ENCODE data around the gene ADAMTS15.

Gene ADAMTS15

GRCh38 chr11:130464291-130464812 is 15.9 kb downstream of the ADAMTS15 start:
- DNase-seq: no peak

DNA sequence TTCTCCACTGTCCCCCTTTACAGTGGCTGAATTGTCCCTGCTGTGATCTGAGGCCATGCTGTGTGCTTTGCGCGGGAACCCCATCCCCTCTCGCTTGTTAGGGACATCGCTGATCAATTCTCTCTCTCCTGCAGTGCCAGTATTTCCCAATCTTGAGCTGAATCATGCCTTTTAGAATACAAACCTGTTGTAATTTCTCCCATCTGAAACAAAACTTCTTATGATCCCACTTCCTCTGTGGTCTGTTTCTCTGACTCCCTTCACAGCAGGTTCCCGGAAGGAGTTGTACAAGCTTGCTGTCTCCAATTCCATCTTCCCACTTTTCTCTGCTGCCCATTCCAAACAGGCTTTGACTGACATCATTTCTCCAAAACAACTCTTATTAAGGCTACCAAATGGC is 16.8 kb downstream of the ADAMTS15 start:
- DNase-seq: no peak

GRCh38 chr11:130467116-130467900 is 18.9 kb downstream of the ADAMTS15 start:
- no peak for DNase-seq

DNA sequence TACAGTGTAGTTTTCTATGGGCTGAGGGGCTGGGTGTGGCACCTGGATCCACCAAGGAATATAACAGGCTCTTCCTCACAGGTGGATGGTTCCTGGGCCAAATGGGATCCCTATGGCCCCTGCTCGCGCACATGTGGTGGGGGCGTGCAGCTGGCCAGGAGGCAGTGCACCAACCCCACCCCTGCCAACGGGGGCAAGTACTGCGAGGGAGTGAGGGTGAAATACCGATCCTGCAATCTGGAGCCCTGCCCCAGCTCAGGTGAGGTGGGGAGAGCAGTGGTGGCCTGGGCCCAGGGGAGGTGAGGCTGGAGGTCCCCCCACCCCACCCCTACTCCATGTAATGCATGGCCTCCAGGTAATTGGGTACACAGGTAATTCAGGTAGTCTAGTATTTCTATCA is 20.7 kb downstream of the ADAMTS15 start:
- no peak for DNase-seq

GRCh38 chr11:130470832-130471706 is 22.6 kb downstream of the ADAMTS15 start:
- DNase-seq: no peak

DNA sequence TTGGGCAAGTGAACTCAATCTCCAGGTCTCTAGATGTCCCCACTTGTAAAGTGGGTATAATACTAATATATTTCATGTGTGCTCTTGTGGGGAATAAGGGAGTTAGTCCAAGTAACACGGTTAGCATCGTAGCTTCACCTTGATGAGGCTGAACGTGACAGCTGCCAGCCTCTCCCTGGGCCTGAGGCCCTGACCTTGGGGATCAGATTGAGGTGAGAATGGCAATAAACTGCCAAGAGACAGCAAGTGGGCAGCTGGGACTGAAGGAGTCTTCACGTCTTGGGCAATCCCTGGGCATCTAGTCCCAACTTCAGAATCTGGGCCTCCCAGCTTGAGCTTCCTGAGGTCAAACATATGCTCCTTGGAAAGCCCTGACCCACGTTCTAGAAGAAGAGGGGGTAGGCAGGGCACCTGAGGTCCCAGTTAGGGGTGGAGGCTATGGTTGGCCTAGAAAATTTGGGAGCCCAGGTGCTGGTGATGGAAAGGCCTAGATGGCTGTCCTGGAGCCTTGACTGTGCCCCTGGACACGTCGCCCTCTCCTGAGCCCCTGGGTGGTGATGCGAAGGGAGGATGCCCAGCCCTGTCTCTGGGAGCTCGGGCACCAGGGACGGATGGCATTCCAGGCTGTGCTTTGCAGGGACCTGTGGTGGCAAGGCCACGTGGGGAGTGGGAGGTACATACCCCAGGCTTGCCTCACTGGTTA is 23.4 kb downstream of the ADAMTS15 start:
- DNase-seq: no peak

- DNase-seq: no peak
Observed at GRCh38 chr11:130472434-130472961, 24.1 kb downstream of the ADAMTS15 start.

- DNase-seq: no peak
Observed at GRCh38 chr11:130473056-130473794, 24.8 kb downstream of the ADAMTS15 start.

GRCh38 chr11:130473795-130474377 is 25.4 kb downstream of the ADAMTS15 start:
- DNase-seq: no peak

GRCh38 chr11:130474637-130475400 is 26.4 kb downstream of the ADAMTS15 start:
- no peak for DNase-seq

DNA sequence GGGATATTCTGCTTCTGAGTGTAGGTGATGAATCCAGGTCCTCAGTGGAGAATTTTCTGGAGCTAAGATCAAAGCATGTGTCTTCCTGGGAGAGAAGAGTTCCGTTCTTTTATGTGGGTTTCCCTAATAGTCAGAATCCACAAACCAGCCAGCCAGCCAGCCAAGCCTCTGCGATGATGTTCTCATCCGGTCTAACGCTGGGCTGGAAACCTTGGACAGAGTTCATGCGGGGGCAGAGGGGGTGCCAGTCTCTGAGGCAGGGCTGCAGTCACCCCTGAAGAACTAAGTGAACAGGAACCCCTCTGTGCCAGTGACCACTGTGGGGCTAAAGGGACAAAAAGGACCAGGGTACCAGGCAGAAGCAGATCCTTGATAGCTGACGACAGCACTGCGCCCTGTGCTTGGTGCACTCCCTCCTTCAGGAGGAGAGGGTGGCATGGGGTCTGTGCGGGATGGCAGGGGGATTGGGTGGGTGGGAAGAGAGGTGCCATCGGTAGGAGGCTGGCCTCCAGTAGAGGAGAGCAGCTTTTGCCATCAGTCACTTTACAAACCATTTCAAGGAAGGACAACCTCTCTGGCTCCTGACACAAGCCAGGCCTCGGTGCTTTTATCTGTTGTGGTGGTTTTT is 27.1 kb downstream of the ADAMTS15 start:
- no peak for DNase-seq

DNA sequence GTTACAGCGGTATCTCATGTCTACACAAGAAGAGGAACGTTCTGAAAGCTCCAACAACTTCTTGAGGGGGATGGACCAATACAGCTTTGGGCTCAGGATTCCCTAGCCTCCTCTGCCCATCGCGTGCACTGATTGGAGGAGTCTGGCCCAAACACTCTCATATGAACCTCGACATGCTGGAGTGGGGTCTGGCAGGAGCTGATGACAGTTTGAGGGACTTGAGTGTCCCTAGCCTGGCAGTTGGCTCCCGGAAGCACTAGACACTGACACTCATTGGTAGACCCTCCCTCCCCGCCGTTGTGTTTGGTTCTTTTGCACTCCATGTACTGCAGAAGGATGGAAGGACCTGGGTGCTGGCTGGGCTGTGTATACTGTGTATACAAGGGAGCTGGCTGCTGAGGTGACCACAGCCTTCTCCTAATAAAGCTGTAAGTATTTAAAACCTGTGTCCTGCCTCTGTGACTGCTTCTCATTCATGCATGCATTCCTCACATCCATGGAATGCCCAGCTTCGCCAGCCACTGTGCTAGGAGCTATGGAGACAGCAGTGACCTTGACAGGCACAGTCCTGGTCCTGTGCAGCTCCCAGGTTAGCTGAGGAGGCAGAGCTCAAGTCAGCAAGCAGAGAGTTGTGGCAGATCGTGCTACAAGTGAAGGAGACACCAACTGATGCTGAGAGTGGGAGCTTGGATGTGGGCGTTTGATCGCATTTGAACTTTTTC is 27.9 kb downstream of the ADAMTS15 start:
- no peak for DNase-seq

DNA sequence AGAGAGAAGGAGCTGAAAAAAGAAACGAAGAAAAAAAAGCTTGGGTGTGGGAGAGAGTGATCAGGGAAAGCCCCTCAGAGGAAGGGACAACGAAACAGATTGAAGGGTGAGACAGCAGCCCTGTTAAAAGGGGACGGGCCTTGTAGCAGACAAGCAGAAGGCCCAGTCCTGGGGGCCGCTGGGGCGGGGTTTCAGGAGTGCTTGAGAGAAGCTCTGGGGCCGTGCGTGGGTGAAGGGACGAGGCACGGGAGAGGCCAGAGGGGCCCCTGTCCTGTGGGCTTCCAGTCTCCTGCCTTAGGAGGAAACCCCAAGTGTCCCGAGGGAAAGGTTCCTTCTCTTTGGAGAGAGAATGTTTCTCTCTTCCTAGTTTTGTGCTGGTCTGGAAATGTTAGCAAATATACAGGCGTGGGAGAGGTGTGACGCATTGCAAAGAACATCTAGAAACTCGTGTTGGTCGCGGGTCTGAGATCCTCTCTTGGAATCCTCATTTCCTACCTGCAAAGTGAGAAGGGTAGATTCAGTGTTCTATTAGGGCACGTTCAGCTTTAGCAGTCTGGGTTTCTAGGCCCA is 28.6 kb downstream of the ADAMTS15 start:
- no peak for DNase-seq

DNA sequence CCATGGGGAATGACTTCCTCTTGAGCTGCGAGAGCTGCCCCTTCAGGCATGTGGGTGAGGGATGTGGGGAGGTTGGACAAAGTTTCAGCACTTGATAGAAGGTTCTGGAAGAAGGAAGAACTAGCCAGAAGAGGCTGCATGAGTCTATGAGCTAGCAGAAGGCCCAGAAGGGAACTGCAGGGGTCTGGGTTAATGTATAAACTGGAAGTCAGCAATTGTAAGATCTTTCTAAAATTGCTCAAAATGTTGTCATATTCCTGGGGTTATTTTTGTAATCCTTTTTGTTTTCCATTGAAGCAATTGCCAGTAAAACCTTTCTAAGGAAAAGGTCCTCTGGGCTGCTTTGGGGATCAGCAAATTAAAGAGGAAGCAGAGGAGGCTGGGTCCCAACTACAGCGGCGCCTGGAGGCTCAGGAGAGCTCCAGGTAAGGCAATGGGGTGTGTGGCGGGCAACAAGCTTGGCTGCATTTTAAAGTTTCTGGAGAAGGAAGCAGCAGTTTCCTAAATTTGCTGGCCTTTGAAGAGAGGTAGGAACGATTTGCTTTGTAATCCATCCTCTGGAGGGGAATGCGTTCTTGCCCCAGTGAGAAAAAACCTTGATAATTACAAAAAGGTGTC is 29.2 kb downstream of the ADAMTS15 start:
- DNase-seq: no peak

GRCh38 chr11:130478204-130478701 is 29.8 kb downstream of the ADAMTS15 start:
- no peak for DNase-seq

DNA sequence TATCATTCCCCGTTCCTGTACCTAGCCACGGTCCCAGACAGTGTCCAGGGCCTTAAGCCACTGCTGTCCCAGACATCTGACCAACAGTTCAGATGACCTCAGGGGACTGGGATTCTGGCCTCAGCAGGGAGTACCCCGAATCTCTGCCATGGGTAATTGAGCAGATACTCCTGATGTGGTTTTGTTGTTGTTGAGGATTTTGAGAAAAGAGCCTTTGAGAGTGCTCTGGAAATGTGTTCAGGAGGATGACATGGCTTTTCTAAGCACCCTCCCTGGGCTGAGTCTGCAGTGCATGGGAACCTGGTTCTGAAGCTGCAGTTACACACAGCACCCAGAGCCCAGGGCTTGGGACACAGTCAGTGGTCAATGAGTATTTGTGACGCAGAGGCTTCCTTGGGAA is 30.4 kb downstream of the ADAMTS15 start:
- DNase-seq: no peak

- no peak for DNase-seq
Observed at GRCh38 chr11:130480186-130480585, 31.7 kb downstream of the ADAMTS15 start.

- no peak for DNase-seq
Observed at GRCh38 chr11:130480711-130481140, 32.3 kb downstream of the ADAMTS15 start.

DNA sequence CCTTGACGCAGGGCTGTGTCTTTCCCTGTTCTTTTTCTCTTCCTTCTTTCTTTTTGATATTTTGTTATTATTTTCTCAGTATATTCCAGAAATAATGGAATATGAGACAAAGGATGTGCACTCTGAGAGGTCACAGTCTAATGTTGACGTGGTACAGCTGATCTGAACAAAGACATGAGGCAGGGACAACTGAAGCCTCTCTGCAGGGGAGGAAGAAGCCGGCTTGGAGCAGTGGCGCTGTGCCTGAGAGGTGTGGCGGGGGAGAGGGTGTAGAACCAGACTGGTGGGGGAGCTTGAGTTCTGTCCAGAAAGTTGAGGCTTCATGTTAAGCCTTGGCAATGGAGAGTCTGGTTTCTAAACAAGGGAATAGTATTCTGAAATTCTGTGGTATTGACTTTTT is 34.7 kb downstream of the ADAMTS15 start:
- no peak for DNase-seq

All from NCI-H2227 treated with DMSO at 0.1 percent for 48 hours (cell line).